SJCRH30 (cell line): Measurements from ENCODE around the gene TMEM106B. TPM values are rescaled to one million over a fixed set of nuclear protein-coding genes. Genes with fewer than 3 reads are reported as not detected.
"Not testable (repeated sequence)": the region's sequence is repeated elsewhere in the genome, so short reads cannot be mapped to it uniquely, and the experiment has no call there.

Experiments used
- DNase-seq, 2 experiments: peaks; one replicate each; pipeline ENCODE4 v3.0.0-alpha.2; 2015 to 2020
- H3K27ac ChIP-seq: fragments of 250-450 bp; sonication (Bioruptor Pico); 2 replicates; pipeline ENCODE4 v1.5.1; 2020; ENCODE audit warnings: mild to moderate bottlenecking, moderate library complexity
- H3K27me3 ChIP-seq: fragments of 250-450 bp; sonication (Bioruptor Pico); 2 replicates; pipeline ENCODE4 v1.5.1; 2020; ENCODE audit warnings: mild to moderate bottlenecking, moderate library complexity
- H3K36me3 ChIP-seq: fragments of 250-450 bp; sonication (Bioruptor Pico); 2 replicates; pipeline ENCODE4 v1.5.1; 2020; ENCODE audit warnings: mild to moderate bottlenecking, moderate library complexity
- H3K4me1 ChIP-seq: fragments of 250-450 bp; sonication (Bioruptor Pico); 2 replicates; pipeline ENCODE4 v1.5.1; 2020; ENCODE audit warnings: mild to moderate bottlenecking, moderate library complexity
- H3K4me3 ChIP-seq: fragments of 250-450 bp; sonication (Bioruptor Pico); 2 replicates; pipeline ENCODE4 v1.5.1; 2020; ENCODE audit warnings: mild to moderate bottlenecking, moderate library complexity
- H3K9me3 ChIP-seq: fragments of 250-450 bp; sonication (Bioruptor Pico); replicated peaks from 2 replicates; pipeline ENCODE4 v1.5.1; 2020; ENCODE audit warnings: mild to moderate bottlenecking, moderate library complexity
- total RNA-seq: library from RNA; depleted of rRNA; stranded (reverse); fragments of >200 nt; shearing (Covaris generic); gene quantifications from 2 replicates; pipeline ENCODE4 v1.2.3, GENCODE V29; 2014; rRNA removed

The TMEM106B gene
- 26.4 and 30.5 TPM in 2 replicates for total RNA-seq

- H3K27ac ChIP-seq: peak within 1 kb of the TSS; percentile 71
- no peaks in the 10 kb centered on the region for H3K27me3 ChIP-seq
- 0 out of 2 replicates have a peak, but pooled peaks cover 4% of the 10 kb centered on the region for H3K4me1 ChIP-seq
- no peaks in the 10 kb centered on the region for H3K36me3 ChIP-seq
- DNase-seq: peak; percentile 96 to 97
- H3K9me3 ChIP-seq: no peaks in the 10 kb centered on the region
- H3K4me3 ChIP-seq: peak within 1 kb of the TSS; percentile 88
Observed at GRCh38 chr7:12211054-12211710, at the start of gene TMEM106B. TSS of gene TMEM106B (plus strand) at chr7:12211294. CDS start at chr7:12214811, 3,517 bp downstream.

GRCh38 chr7:12162415-12163113, 48.5 kb upstream of the TMEM106B start:
- Histone ChIP-seq H3K27me3 (no peaks in the 10 kb centered on the region), H3K36me3 (no peaks in the 10 kb centered on the region), H3K9me3 (no peaks in the 10 kb centered on the region), H3K4me3 (no peak overlapping the region), H3K27ac (no peak overlapping the region), H3K4me1 (no peaks in the 10 kb centered on the region)
- no peak for DNase-seq

GRCh38 chr7:12168065-12168464, 43.0 kb upstream of the TMEM106B start:
- H3K27ac ChIP-seq, H3K27me3 ChIP-seq, H3K4me1 ChIP-seq, H3K9me3 ChIP-seq, H3K4me3 ChIP-seq, H3K36me3 ChIP-seq, DNase-seq: not testable (repeated sequence)

- not testable (repeated sequence) for H3K9me3 ChIP-seq, H3K4me1 ChIP-seq, H3K36me3 ChIP-seq, H3K27ac ChIP-seq, DNase-seq, H3K27me3 ChIP-seq, H3K4me3 ChIP-seq
Observed at GRCh38 chr7:12169981-12170820, 40.9 kb upstream of the TMEM106B start.

- no peak for DNase-seq
- no peaks in the 10 kb centered on the region for H3K27me3 ChIP-seq
- no peaks in the 10 kb centered on the region for H3K9me3 ChIP-seq
- no peaks in the 10 kb centered on the region for H3K4me1 ChIP-seq
- no peak overlapping the region for H3K4me3 ChIP-seq
- H3K36me3 ChIP-seq: no peaks in the 10 kb centered on the region
- H3K27ac ChIP-seq: no peak overlapping the region
Observed at GRCh38 chr7:12173671-12174070, 37.4 kb upstream of the TMEM106B start.

- H3K27me3 ChIP-seq: no peaks in the 10 kb centered on the region
- H3K36me3 ChIP-seq: no peaks in the 10 kb centered on the region
- no peak for DNase-seq
Observed at GRCh38 chr7:12174931-12175330, 36.2 kb upstream of the TMEM106B start.

GRCh38 chr7:12178317-12178716, 32.8 kb upstream of the TMEM106B start:
- no peak overlapping the region for H3K27ac ChIP-seq
- H3K4me3 ChIP-seq: no peak overlapping the region
- H3K36me3 ChIP-seq: no peaks in the 10 kb centered on the region

More at GRCh38 chr7:12174931-12175330, 36.2 kb upstream of the TMEM106B start:
- H3K9me3 ChIP-seq: no peaks in the 10 kb centered on the region
- H3K27ac ChIP-seq: no peak overlapping the region
- no peaks in the 10 kb centered on the region for H3K4me1 ChIP-seq
- no peak overlapping the region for H3K4me3 ChIP-seq

GRCh38 chr7:12194426-12194825, 16.7 kb upstream of the TMEM106B start:
- Histone ChIP-seq H3K36me3 (no peaks in the 10 kb centered on the region), H3K27me3 (peaks cover 5% of the 10 kb centered on the region; the same call in 1 of the 2 replicates), H3K4me1 (no peaks in the 10 kb centered on the region), H3K9me3 (no peaks in the 10 kb centered on the region), H3K4me3 (no peak overlapping the region), H3K27ac (no peak overlapping the region)
- no peak for DNase-seq

More at GRCh38 chr7:12178317-12178716, 32.8 kb upstream of the TMEM106B start:
- no peak for DNase-seq
- Histone ChIP-seq H3K27me3 (no peaks in the 10 kb centered on the region), H3K9me3 (no peaks in the 10 kb centered on the region), H3K4me1 (no peaks in the 10 kb centered on the region)

- Histone ChIP-seq H3K36me3 (no peaks in the 10 kb centered on the region), H3K27ac (no peak overlapping the region), H3K4me3 (no peak overlapping the region), H3K27me3 (peaks cover 5% of the 10 kb centered on the region; the same call in 1 of the 2 replicates), H3K4me1 (no peaks in the 10 kb centered on the region), H3K9me3 (no peaks in the 10 kb centered on the region)
- DNase-seq: no peak
Observed at GRCh38 chr7:12196386-12196785, 14.7 kb upstream of the TMEM106B start.

- no peak overlapping the region for H3K4me3 ChIP-seq
- no peaks in the 10 kb centered on the region for H3K36me3 ChIP-seq
- no peak overlapping the region for H3K27ac ChIP-seq
- no peaks in the 10 kb centered on the region for H3K9me3 ChIP-seq
- H3K4me1 ChIP-seq: no peaks in the 10 kb centered on the region
- DNase-seq: no peak
- no peaks in the 10 kb centered on the region for H3K27me3 ChIP-seq
Observed at GRCh38 chr7:12199363-12199762, 11.7 kb upstream of the TMEM106B start.

GRCh38 chr7:12207046-12207445, 4.0 kb upstream of the TMEM106B start:
- H3K4me1 ChIP-seq: no peaks in the 10 kb centered on the region
- DNase-seq: no peak
- no peak overlapping the region for H3K4me3 ChIP-seq
- no peaks in the 10 kb centered on the region for H3K27me3 ChIP-seq
- no peak overlapping the region for H3K27ac ChIP-seq
- H3K9me3 ChIP-seq: no peaks in the 10 kb centered on the region
- H3K36me3 ChIP-seq: no peaks in the 10 kb centered on the region

GRCh38 chr7:12209221-12209620, 1.9 kb upstream of the TMEM106B start:
- no peaks in the 10 kb centered on the region for H3K9me3 ChIP-seq
- no peak overlapping the region for H3K27ac ChIP-seq
- H3K27me3 ChIP-seq: no peaks in the 10 kb centered on the region
- H3K4me3 ChIP-seq: no peak overlapping the region
- no peaks in the 10 kb centered on the region for H3K36me3 ChIP-seq
- no peak for DNase-seq
- H3K4me1 ChIP-seq: 0 out of 2 replicates have a peak, but pooled peaks cover 4% of the 10 kb centered on the region

GRCh38 chr7:12210179-12211053, 678 bp upstream of the TMEM106B start:
- Histone ChIP-seq H3K27ac (no peak overlapping the region), H3K36me3 (no peaks in the 10 kb centered on the region), H3K4me3 (peak overlapping the region; percentile 88), H3K9me3 (no peaks in the 10 kb centered on the region), H3K4me1 (0 out of 2 replicates have a peak, but pooled peaks cover 4% of the 10 kb centered on the region), H3K27me3 (no peaks in the 10 kb centered on the region)
- DNase-seq: no peak
